ENCODE measurements around the gene PDZD4.
A peak's percentile ranks its signal among the peaks of the same experiment; 100 is the strongest.

Gene PDZD4

GRCh38 chrX:153764786-153765137 lies 65.6 kb downstream of the PDZD4 start:
- TF ChIP-seq CTCF (IDR thresholded peaks at IDR 0.05; ENCODE audit: low read length) (no peak), EZH2 (optimal IDR thresholded peaks at IDR 0.05; ENCODE audit: low read depth, low read length) (no peak), EZH2phosphoT487 (IDR thresholded peaks at IDR 0.05; ENCODE audit: low read length) (no peak)
- Histone ChIP-seq H2AFZ (ENCODE audit: low read length) (no peak overlapping the region), H4K20me1 (ENCODE audit: insufficient read depth, low read length) (no peaks in the 10 kb centered on the region), H3K4me3 (ENCODE audit: low read length) (no peak overlapping the region), H3K9me3 (replicated peaks; ENCODE audit: insufficient read depth, low read length) (no peaks in the 10 kb centered on the region), H3K9ac (ENCODE audit: low read length) (no peak overlapping the region), H3K4me2 (ENCODE audit: low read depth, low read length) (no peak overlapping the region), H3K79me2 (ENCODE audit: low read length) (no peaks in the 10 kb centered on the region), H3F3A (ENCODE audit: insufficient read depth, low read length) (no peaks in the 10 kb centered on the region), H3K4me1 (ENCODE audit: low read length) (no peaks in the 10 kb centered on the region), H3K27ac (ENCODE audit: low read length) (no peak overlapping the region), H3K27me3 (replicated peaks; ENCODE audit: insufficient read depth, low read length) (peaks cover 2% of the 10 kb centered on the region; the same call in 1 of the 2 replicates), H3K36me3 (replicated peaks; ENCODE audit: insufficient read depth, low read length) (no peaks in the 10 kb centered on the region), H3K9me2 (replicated peaks; ENCODE audit: insufficient read depth, low read length) (no peaks in the 10 kb centered on the region)
- DNase-seq: no peak

- Histone ChIP-seq H2AFZ (ENCODE audit: low read length) (no peak within 1 kb of the TSS), H3K9me3 (replicated peaks; ENCODE audit: insufficient read depth, low read length) (no peaks in the 10 kb centered on the region), H4K20me1 (ENCODE audit: insufficient read depth, low read length) (no peaks in the 10 kb centered on the region), H3K36me3 (replicated peaks; ENCODE audit: insufficient read depth, low read length) (no peaks in the 10 kb centered on the region), H3K9me2 (replicated peaks; ENCODE audit: insufficient read depth, low read length) (no peaks in the 10 kb centered on the region), H3K4me1 (ENCODE audit: low read length) (no peaks in the 10 kb centered on the region), H3K27ac (ENCODE audit: low read length) (no peak within 1 kb of the TSS), H3K9ac (ENCODE audit: low read length) (no peak within 1 kb of the TSS), H3K27me3 (replicated peaks; ENCODE audit: insufficient read depth, low read length) (no peaks in the 10 kb centered on the region), H3F3A (ENCODE audit: insufficient read depth, low read length) (no peaks in the 10 kb centered on the region), H3K79me2 (ENCODE audit: low read length) (no peaks in the 10 kb centered on the region), H3K4me2 (ENCODE audit: low read depth, low read length) (peak within 1 kb of the TSS; percentile 48; the same call in 1 of the 2 replicates), H3K4me3 (ENCODE audit: low read length) (no peak within 1 kb of the TSS)
- peak; percentile 61 for DNase-seq
- TF ChIP-seq EZH2 (optimal IDR thresholded peaks at IDR 0.05; ENCODE audit: low read depth, low read length) (no peak), CTCF (IDR thresholded peaks at IDR 0.05; ENCODE audit: low read length) (peak; percentile 85)
Measured at GRCh38 chrX:153763989-153764755, 66.2 kb downstream of the PDZD4 start, which contains the start of gene PLXNB3. PLXNB3 (plus strand) TSS chrX:153764249; CDS start chrX:153765536, 1,287 bp downstream.

GRCh38 chrX:153763298-153763932 lies 66.9 kb downstream of the PDZD4 start:
- H3K9me3 ChIP-seq (replicated peaks; ENCODE audit: insufficient read depth, low read length): no peaks in the 10 kb centered on the region
- DNase-seq: no peak
- H3K27me3 ChIP-seq (replicated peaks; ENCODE audit: insufficient read depth, low read length): no peaks in the 10 kb centered on the region
- H3F3A ChIP-seq (ENCODE audit: insufficient read depth, low read length): no peaks in the 10 kb centered on the region
- H3K9me2 ChIP-seq (replicated peaks; ENCODE audit: insufficient read depth, low read length): no peaks in the 10 kb centered on the region
- H3K9ac ChIP-seq (ENCODE audit: low read length): no peak overlapping the region
- H4K20me1 ChIP-seq (ENCODE audit: insufficient read depth, low read length): no peaks in the 10 kb centered on the region
- no peaks in the 10 kb centered on the region for H3K79me2 ChIP-seq (ENCODE audit: low read length)
- TF ChIP-seq EZH2phosphoT487 (IDR thresholded peaks at IDR 0.05; ENCODE audit: low read length) (no peak), EZH2 (optimal IDR thresholded peaks at IDR 0.05; ENCODE audit: low read depth, low read length) (no peak), CTCF (IDR thresholded peaks at IDR 0.05; ENCODE audit: low read length) (no peak)
- H2AFZ ChIP-seq (ENCODE audit: low read length): no peak overlapping the region
- no peak overlapping the region for H3K4me3 ChIP-seq (ENCODE audit: low read length)
- no peaks in the 10 kb centered on the region for H3K4me1 ChIP-seq (ENCODE audit: low read length)
- no peaks in the 10 kb centered on the region for H3K36me3 ChIP-seq (replicated peaks; ENCODE audit: insufficient read depth, low read length)
- no peak overlapping the region for H3K4me2 ChIP-seq (ENCODE audit: low read depth, low read length)
- H3K27ac ChIP-seq (ENCODE audit: low read length): no peak overlapping the region
